H1 (cell line): ENCODE data around the gene MYO15B. TPM values are rescaled to one million over a fixed set of nuclear protein-coding genes. Genes with fewer than 3 reads are reported as not detected.

Experiments
- BCL11A ChIP-seq, 2 experiments: IDR thresholded peaks; one replicate each; pipeline ENCODE4 v1.6.1; 2011; ENCODE audit warnings: low read depth in 2 of 2, low read length in 2 of 2, mild to moderate bottlenecking in 2 of 2
- CBX5 ChIP-seq: fragments of 300-800, 300-1000 bp; sonication (generic); IDR thresholded peaks from 2 replicates; pipeline ENCODE4 v1.7.1; 2016; ENCODE audit warnings: antibody characterized with exemption, low read length, low read depth
- CTBP2 ChIP-seq: IDR thresholded peaks from 2 replicates; pipeline ENCODE4 v1.7.0; 2011; ENCODE audit warnings: borderline replicate concordance, mild to moderate bottlenecking, moderate library complexity, mixed read lengths, low read length; ENCODE audit not compliant: insufficient read depth, insufficient read length
- EP300 ChIP-seq, 2 experiments: IDR thresholded peaks; 1 replicate in 1 of 2; 2 replicates in 1 of 2; pipeline ENCODE4 v1.6.1; 2011 to 2012; ENCODE audit warnings: low read depth in 2 of 2, low read length in 2 of 2, mild to moderate bottlenecking in 2 of 2, borderline replicate concordance in 1 of 2, inconsistent platforms in 1 of 2, moderate library complexity in 1 of 2
- FOSL1 ChIP-seq: IDR thresholded peaks from 2 replicates; pipeline ENCODE4 v1.6.1; 2011; ENCODE audit warnings: mild to moderate bottlenecking, low read depth, low read length, moderate library complexity; ENCODE audit not compliant: insufficient read depth
- JUN ChIP-seq: IDR thresholded peaks from 2 replicates; pipeline ENCODE4 v1.6.1; 2011; ENCODE audit warnings: low read depth, mild to moderate bottlenecking, improper control_type of control experiment, low read length
- MAFK ChIP-seq: IDR thresholded peaks from 2 replicates; pipeline ENCODE4 v1.6.1; 2012; ENCODE audit warnings: low read depth, mild to moderate bottlenecking, improper control_type of control experiment, low read length
- NRF1 ChIP-seq: IDR thresholded peaks from 2 replicates; pipeline ENCODE4 v1.6.1; 2011; ENCODE audit warnings: mild to moderate bottlenecking, low read depth, low read length, improper control_type of control experiment
- PHF8 ChIP-seq: fragments of 200-600 bp; sonication (generic); conservative IDR thresholded peaks from 2 replicates; pipeline ENCODE4 v1.7.1; 2012; ENCODE audit warnings: low read depth, mild to moderate bottlenecking, inconsistent platforms, low read length, moderate library complexity
- POLR2AphosphoS5 ChIP-seq: IDR thresholded peaks from 2 replicates; pipeline ENCODE4 v1.6.1; 2011; ENCODE audit warnings: low read depth, low read length
- POU5F1 ChIP-seq: IDR thresholded peaks from 2 replicates; pipeline ENCODE4 v1.6.1; 2011; ENCODE audit warnings: low read depth, mild to moderate bottlenecking, low read length, moderate library complexity
- RAD21 ChIP-seq, 2 experiments: IDR thresholded peaks in 1 of 2; conservative IDR thresholded peaks in 1 of 2; 2 replicates each; pipeline ENCODE4 v1.6.1; 2011; ENCODE audit warnings: low read depth in 2 of 2, low read length in 2 of 2, improper control_type of control experiment in 1 of 2, inconsistent platforms in 1 of 2, mild to moderate bottlenecking in 1 of 2, moderate library complexity in 1 of 2
- RXRA ChIP-seq: IDR thresholded peaks from 2 replicates; pipeline ENCODE4 v1.6.1; 2011; ENCODE audit warnings: low read depth, mild to moderate bottlenecking, low read length, moderate library complexity; ENCODE audit not compliant: insufficient read depth
- SIN3A ChIP-seq, 2 experiments: IDR thresholded peaks in 1 of 2; conservative IDR thresholded peaks in 1 of 2; 2 replicates each; pipeline ENCODE4 v1.6.1; 2011 to 2012; ENCODE audit warnings: low read length in 2 of 2, improper control_type of control experiment in 1 of 2, low read depth in 1 of 2, mild to moderate bottlenecking in 1 of 2
- SIRT6 ChIP-seq: IDR thresholded peaks from one replicate; pipeline ENCODE4 v1.7.1; 2012; ENCODE audit warnings: low read length, inconsistent platforms
- SP2 ChIP-seq: IDR thresholded peaks from 2 replicates; pipeline ENCODE4 v1.6.1; 2012; ENCODE audit warnings: mild to moderate bottlenecking, low read length, inconsistent platforms
- SUZ12 ChIP-seq: fragments of 200-600 bp; sonication (generic); IDR thresholded peaks from 2 replicates; pipeline ENCODE4 v1.6.1; 2012; ENCODE audit warnings: mild to moderate bottlenecking, inconsistent platforms, low read length, moderate library complexity, mixed read lengths
- TAF7 ChIP-seq: optimal IDR thresholded peaks from 2 replicates; pipeline ENCODE3; 2011; ENCODE audit warnings: low read depth, mild to moderate bottlenecking, inconsistent platforms, low read length, moderate library complexity, borderline replicate concordance
- USF2 ChIP-seq: IDR thresholded peaks from 2 replicates; pipeline ENCODE4 v1.6.1; 2011; ENCODE audit warnings: low read length, improper control_type of control experiment
- YY1 ChIP-seq: IDR thresholded peaks from 2 replicates; pipeline ENCODE4 v1.6.1; 2011; ENCODE audit warnings: low read depth, mild to moderate bottlenecking, low read length
- polyA plus RNA-seq, 7 experiments: library from polyadenylated mRNA; depleted of rRNA in 3 of 7; stranded (reverse) in 5 of 7; unstranded in 2 of 7; fragments of >200 nt in 5 of 7; fragments of 200-250 nt in 2 of 7; gene quantifications; 1 replicate in 5 of 7; 2 replicates in 1 of 7; 4 replicates in 1 of 7; pipeline versions ENCODE4 v1.2.1 to v1.2.3, GENCODE V29; 2011 to 2013; ENCODE audit warnings: missing spikeins in 2 of 7, mixed read lengths in 2 of 7
- total RNA-seq: library from RNA; stranded (reverse); fragmentation: NEBNext Ultra II Directional; extraction: Animal tissue kit (Norgen Biotek cat#: 25700); gene quantifications from 2 replicates; pipeline ENCODE4 v1.2.1, GENCODE V29; 2021
- TF ChIP-seq, protein P1 (sequence below): IDR thresholded peaks from 2 replicates; pipeline ENCODE4 v1.6.1; 2011; ENCODE audit warnings: low read depth, mild to moderate bottlenecking, low read length; ENCODE audit not compliant: insufficient read depth

The MYO15B gene
- total and polyA plus RNA-seq, 2 of the 8 experiments (the other 6 are each of a cell fraction or from before 2014, with no cell fraction given), result 7.1 to 11.2 TPM

GRCh38 chr17:75587675-75588595 lies at the start of gene MYO15B (continued):
- TF ChIP-seq USF2 (no peak), MAFK (no peak), SIN3A (conservative IDR thresholded peaks at IDR 0.05 in 1 of 2, IDR thresholded peaks at IDR 0.05 in 1 of 2; ENCODE audit: low read depth in 1 of 2, low read length in 2 of 2) (no peak), RXRA (no peak), NRF1 (no peak), CTBP2 (no peak), EP300 (IDR thresholded peaks at IDR 0.05; ENCODE audit: borderline replicate concordance in 1 of 2, low read depth in 2 of 2, low read length in 2 of 2) (no peak), POLR2AphosphoS5 (no peak), SUZ12 (peak; percentile 29; the same call in 1 of the 2 replicates), FOSL1 (no peak), PHF8 (no peak), YY1 (no peak), BCL11A (IDR thresholded peaks at IDR 0.05; ENCODE audit: low read depth in 2 of 2, low read length in 2 of 2) (no peak), SP2 (no peak), TAF7 (no peak), SIRT6 (no peak), JUN (no peak), POU5F1 (no peak), CBX5 (no peak), RAD21 (IDR thresholded peaks at IDR 0.05 in 1 of 2, conservative IDR thresholded peaks at IDR 0.05 in 1 of 2; ENCODE audit: low read depth in 2 of 2, low read length in 2 of 2) (peak; percentile 53 to 65)
- TF ChIP-seq, protein P1, sequence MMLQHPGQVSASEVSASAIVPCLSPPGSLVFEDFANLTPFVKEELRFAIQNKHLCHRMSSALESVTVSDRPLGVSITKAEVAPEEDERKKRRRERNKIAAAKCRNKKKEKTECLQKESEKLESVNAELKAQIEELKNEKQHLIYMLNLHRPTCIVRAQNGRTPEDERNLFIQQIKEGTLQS, result no peak
